ENCODE results near the gene YPEL4.
A peak's percentile ranks its signal among the peaks of the same experiment; 100 is the strongest.

The YPEL4 gene

DNA sequence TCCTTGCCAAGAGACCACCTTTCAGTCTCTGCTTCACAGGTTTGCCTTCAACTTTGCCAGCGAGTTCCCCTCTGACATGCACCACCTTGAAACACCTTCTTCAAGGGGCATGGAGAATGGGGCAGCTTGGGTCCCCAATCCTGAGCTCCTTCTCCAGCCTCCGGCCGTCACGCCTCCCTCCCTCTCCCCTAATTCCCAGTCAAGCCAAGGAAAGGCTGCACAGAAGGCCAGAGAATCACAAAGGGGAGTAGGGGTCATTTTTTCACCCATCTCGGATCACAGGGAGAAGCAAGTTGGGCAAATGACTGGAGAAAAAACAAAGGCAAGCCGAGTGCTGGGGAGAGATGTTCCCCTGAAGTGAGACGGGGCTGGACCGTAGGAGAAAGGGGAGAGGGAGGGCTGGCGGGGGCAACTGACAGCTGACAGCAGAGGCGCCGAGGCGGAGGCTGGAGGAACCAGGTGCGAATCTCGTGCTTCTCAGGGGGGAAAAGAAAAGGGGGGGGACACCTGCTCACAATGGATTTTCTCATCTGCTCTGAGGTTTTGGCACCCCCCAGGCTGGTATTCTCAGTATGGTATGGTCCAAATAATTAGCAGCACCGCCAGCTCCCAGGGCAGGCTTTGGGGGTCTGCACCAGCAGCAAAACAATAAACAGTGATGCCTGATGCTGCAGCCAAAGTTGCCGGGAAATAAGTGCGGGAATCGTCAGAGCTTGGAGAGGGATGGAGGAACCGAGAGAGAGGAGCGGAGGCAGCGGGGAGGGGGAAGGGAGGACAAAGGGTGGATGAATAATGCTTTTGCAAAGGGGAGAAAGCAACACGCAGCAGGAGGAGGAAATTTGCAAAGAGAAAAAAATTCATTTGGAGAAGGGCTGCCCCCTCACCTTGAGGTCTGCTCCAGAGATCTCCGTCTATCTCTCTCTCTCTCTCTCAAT, 644 bp downstream of the YPEL4 start:
- DNase-seq = peak; percentile 40

DNA sequence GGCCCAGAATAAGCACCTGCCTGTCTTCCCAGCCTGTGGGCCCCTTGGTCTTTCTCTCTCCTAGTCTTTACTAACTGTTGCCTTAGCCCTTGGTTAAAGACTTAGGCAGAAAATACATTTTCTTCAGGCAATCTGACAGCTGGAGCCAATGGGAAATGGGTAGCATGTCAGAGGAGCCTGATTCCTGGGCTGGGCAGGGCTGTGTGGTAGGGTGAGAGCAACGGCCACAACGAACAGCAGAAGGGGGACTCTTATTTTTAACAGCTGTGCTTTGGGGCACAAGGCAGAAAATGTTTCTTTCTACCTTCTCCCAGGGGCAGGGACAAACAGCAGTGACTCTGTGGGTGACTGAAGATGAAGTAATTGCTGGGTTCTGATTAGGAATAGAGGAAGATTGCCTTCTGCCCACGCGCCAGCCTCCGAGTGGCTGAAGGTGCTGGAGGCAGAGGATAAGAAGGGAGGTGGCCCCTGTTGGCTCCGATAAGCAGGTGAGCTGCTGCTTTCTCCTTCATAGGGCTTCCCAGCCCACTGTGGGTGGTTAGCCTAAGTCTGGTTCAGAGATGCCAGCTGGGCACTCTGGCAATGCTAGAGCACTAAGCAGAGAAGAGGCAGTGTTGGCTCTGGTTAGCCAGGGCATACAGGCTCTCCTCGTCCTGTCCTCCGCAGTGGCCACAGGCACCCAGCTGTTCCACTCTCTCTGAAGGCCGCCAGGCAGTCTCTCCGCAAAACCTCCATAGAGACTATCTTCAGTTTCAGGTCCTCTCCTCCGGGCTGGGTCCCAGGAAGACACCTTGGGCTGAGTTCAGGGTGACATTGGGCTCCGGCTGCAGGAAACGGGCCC, 1.5 kb downstream of the YPEL4 start:
- peak; percentile 80 for DNase-seq

DNA sequence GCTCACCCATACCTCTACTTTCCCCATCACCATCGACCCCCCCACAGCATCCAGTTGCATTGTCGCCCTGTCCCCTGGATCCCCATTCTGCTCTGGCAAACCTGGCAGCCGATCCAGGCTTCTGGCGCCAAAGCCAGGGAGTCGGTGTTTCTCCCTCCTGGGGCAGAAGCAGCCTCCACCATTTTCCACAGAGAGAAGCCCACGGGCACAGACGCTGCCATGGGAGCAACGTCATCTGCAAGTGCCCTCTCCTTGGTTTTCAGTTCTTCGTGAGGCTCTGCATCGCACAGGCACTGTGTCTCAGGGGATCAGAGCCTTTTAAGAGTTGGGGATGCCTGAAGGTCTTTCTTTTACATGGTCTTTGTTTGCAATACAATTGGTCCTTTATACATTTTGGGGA, 2.3 kb downstream of the YPEL4 start:
- no peak for DNase-seq

DNA sequence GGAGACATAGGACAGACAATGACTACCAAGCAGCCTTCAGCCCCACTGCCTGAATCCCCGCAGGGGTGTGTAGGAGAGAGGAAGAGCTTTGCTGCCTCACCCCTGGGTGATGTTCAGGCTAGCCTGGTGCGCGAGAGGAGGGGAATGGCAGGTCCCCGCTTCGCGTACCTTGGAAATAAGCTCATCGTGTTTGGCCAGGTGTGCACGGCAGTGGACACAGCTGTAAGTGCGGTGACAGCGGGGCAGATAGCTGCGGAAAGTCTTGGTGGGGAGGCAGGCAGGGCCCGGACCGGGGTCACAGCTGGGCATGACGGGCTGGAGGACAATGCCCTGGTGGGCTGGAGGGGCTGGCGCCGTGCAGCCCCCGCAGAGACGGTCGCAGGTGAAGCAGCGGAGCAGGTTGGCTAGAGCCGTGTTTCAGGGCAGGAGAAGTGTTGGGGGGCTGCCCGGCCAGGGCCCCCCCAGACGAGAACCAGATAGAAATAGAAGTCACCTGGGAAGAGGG, 2.9 kb downstream of the YPEL4 start:
- DNase-seq = no peak

DNA sequence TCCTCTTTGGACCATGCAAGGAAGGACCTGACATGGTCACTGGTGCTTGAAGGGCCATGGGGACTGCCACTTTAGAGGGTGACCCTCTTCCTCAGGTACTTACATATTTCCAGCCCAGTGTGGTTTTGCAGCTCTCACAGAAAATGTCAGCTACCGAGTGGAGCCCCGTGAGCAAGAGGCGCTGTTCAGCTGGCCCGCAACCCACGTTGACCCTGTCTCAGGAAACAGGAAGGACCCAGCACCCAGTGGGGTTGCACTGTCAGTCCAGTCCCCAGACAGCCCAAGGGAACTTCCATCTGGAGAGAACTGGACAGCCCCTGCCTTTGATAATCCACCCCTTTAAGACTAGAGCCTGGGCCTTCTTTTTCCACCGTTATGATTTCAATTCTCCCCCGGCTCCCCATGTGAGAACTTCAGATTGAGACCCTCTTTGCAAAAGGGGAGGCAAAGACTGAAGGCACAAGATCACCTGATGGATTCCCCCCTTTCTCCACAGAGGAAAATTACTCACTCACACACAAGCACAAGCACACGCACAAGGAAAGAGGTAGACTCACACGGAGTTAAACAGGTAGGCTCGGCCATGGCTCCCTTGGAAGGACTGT, 3.4 kb downstream of the YPEL4 start:
- DNase-seq = peak; percentile 73

DNA sequence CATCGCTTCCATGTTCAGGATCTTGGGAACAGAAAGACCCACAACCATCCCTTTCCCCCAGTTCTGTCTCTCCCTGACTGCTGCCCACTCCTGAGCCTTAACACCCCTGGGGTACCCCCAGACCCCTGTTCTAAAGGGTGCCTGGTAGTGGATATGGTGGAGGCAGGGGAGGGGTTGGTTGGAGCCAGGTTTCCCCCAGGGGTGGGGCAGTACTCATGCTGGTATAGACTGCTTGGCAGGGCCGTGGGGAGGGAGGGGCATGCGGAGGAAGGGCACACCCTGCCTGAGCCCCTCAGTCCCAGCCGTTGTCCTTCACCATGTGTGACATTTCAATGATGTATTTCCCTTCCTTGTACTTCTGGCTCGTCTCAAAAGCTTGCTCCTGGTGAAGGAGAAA, 4.0 kb downstream of the YPEL4 start:
- no peak for DNase-seq

DNA sequence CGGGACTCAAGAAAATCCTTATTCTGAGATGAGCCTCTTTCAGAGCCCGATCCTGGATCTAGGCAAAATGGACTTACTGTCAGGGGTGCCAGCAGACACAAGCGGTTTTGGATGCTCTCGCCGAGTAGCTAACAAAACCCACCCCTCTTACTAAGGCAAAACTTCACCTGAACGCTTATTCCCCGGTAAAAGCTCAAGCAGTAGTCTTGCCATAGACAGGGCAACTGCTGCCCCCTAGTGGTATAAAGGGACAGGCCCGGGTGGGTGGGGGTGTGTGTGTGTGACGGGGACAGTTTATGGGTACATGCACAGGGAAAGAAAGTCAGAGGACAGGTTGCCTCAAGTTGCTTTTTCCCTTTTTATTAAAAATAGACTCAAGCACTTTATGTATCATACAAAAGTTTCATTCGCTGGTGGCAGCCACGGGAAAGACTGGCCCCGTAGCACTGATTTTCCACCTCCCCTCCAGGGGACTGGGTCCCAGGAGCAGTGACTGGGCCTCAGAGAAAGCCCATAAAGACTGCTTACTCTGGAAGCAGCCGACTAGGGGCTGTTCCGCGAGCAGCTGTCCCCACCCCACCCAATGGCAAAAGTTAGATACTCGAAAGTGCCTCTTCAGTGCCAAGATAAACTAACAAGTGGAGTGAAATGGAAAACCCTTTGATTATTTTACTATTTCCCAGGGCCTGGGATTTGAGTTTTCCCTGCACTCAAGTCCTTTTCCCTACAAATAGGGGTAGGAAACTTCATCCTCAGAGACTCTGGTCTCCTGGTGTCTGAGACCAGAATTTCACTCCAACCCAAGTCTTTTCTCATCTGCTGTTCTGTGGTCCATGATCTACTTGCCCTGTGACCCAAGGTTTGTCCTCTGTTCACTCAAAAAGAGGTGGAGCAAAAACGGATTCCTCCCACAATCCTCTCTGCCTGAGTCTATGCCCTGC, 4.7 kb downstream of the YPEL4 start:
- DNase-seq = peak; percentile 74

DNA sequence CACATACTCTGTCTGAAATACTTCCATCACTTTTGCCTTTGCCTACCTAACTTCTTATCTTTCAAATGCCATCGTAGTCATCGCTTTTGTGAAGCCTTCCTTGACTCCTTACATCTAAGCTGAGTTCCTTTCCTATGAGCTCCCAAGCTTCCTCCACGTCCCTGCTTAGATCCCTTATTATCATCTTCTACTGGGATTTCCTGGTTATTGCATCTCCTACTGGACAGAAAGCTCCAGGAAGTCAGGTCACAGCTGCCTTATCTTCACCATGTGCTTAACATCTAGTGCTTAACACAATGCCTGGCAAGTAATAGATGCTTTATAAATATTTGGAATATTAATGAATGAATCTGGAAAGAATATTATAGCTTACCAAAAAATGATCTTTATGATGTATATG, 5.9 kb downstream of the YPEL4 start:
- DNase-seq = no peak

DNA sequence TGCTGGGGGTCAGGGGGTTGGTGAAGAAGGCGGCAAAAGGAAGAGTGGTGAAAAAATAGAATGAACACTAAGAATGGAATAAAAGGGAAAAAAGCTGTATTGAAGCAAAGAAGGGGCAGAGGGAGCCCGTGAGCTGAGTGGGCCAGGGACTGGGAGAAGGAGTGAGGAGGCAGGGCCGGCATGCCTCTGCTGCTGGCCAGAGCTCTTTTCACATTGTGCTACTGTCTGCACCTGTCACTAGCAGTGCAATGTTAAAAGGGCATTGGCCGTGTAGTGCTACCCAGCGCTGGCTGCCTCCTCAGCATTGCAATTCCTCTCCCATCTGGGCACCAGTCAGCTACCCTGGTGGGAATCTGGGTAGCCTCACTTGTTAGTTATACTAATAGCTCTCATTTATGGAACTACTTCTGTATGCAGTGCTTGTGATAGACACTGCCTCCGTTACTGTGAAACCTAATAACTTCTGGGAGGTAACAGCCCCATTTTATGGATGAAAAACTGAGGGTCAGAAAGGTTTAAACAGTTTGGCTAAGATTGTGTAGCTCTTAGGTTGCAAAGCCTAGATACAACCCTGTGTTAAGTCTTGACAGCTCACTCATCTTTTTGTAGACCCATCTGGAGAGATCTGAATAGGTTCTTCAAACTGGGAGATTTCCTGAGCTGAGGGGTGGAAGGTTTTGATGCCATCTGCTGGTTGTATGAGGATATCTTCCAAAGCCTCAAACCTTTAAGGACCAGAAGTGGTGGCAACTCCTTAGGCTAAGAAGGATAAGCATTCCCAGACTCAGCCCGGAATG, 8.5 kb downstream of the YPEL4 start:
- peak; percentile 72 for DNase-seq

DNA sequence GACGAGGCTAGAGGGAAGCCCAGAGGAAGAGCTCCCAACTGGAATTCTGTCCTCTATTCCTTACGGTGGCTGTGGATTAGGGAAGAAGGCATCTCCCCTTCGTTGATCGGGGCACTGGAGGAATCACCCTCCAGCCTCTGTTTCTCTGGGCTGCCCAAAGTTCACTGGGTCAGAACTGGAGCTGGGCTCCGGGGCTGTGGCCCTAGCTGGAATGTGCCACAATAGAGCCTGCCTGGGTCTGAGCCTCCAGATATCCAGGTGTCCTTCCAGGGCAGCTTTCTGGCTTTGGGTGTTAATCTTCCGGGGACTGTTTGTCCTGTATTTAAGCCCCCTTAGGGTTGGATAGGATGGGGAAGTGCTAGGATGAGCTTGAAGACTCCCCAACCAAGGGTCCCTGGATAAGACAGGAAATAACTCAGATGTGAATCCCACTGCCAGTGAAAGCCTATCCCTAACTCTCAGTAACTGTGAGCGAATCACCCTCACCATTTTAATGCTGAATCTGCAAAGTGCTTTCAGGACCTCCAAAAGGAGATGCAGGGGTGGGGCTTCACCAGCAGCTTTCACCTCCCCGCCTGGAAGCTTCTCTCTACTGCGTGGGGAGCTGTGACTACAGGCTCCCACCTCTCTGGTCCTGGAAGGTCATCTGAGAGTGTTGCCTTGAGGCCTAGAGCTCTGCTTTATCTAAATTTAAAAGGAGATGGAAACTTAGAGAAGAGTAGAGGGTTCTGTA, 9.5 kb downstream of the YPEL4 start:
- no peak for DNase-seq

DNA sequence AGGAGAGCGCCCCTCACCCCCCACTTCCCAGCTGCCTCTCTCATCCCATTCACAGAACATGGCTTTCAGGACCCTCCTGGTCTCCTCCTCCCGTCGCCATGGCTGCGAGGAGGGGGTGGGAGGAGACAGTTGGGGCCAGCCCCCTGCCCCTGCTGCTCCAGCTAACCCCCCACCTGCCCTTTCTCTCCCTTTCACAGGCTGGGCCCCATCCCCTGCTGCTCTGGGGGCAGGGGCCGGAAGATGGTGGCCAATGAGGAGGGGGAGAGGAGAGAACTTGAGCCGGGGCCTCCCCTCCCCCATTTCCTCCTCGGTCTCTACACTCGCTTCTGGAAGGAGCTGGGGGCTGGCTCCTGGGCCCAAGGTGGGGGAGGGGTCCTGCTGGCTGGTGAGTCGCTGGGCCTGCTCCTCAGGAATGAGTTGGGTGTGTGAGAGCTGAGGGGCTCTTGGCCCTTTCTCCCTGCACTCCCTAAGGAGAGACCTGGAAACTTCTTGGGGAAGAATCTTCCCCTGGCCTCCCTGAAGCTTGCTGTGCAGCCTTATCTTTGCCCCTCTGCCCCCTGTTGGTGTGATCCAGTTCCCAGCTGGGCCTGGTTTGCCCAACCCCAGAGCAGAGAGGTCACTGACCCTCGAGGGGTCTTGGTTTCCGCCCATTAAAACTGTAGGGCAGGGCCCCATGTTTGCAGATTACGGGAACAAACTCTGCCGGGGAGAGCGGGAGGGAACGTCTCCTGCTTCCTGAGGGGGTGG, 10.2 kb downstream of the YPEL4 start:
- no peak for DNase-seq

DNA sequence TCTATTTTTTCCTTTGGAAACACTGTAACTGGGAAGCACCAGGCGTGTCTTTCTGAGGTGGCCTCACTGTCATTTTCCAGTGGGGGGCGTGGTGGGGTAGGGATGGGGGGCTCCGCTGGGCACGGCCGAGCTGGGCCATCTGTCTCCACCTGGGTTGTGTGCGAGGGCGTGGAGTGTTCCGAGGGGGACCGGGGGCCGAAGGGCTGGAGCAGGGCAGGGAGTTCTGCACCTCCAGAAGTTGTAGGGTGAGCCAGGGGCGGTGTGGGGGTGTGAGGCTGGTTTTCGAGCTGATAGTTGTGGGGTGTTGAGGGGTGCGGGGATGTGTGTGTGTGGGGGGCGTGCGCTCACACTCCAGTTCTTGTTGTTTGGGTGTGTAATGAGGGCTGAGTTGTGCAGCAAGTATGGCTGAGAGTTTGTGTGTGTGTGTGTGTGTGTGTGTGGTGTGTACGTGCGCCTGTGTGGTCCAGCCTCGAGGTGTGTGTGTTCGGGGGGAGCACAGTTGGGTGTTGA, 10.8 kb downstream of the YPEL4 start:
- no peak for DNase-seq

DNA sequence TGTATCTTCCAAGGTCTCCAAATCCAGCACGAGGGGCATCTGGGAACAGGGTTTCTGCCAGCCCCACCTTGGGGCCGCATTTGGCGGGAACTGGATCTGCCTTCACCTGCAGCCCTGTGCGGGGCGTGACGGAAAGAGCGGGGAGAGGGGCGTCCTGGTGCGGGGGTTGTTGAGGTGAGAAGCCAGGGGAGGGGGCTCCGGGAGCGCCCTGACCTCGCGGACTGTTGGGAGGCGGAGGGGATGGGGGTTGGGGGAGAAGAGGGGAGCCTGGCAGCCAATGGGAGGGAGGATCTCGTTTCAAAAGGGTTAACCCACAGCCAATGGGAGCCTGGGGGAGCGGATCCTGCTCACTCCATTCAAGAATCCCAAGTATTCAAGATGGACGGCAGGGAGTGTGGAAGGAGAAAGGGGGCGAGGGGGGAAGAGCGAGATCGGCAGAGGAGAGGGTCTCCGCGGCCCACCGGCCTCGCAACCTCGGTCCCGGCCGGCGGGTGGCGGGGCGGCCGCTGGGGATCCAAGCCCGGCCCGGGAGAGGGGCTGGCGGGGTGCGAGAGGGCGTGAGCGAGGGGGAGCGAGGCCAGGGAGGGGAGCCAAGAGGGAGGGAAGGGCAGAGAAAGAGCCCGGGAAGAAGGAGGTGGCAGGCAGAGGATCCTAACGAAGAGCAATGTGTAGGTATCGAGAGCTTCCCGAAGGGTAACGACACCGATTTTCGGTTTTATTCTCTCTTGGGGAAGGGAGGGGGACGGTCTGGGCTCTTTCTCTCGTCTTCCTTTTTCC, 11.5 kb downstream of the YPEL4 start:
- DNase-seq = peak; percentile 27

DNA sequence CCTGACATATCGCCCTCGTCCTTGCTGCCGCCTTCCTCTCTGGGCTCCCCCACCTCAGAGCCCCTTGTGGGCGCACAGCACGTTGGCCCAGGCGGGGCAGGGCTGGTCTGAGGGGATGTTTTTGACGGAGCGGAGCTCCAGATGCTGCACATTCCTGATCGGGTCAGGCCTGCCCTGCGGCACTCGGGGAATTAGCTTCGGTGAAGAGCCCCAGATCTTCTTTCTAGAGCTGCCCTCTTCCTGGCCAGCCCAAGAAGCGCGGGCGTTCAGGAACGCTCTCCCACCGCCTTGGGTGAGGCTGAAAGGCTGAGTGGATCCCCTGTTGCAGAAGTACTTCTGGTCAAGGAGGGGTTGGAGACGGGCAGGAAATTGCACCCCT, 12.1 kb downstream of the YPEL4 start:
- DNase-seq = no peak

DNA sequence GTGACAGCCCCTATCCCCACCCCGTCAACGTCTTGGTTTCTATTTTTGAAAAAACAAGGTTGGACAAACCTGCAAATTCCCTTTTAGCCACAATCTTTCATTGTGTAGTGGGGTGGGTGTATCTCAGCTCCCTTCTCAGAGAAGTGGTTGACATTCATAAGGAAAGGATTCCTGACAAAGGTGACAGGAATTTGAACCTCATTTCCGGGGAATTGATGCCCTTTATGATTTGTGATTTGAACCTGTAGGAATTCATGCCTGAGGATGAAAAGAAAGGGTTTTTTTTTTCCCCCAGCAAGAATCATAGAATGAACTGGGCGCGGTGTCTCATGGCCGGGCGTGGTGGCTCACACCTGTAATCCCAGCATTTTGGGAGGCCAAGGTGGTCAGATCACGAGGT, 14.5 kb downstream of the YPEL4 start:
- no peak for DNase-seq

DNA sequence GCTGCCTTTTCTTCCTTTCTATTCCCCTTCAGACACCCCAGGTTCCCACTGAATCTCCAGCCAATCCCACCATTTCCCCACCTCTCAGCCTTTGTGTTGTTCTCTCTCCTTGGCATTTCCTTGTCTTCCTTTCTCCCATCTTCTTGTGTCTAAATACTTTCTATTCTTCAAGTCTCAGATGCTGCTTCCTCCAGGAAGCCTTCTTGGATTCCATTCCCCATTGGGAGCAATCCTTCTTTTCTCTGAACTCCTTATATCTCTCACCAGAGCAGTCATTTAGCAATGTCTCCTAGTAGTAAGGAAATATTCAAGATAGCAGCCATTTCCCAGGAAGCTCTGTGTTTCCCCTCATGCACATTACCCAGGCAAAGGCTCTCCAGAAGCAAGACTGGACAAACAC, 15.4 kb downstream of the YPEL4 start:
- DNase-seq = no peak

DNA sequence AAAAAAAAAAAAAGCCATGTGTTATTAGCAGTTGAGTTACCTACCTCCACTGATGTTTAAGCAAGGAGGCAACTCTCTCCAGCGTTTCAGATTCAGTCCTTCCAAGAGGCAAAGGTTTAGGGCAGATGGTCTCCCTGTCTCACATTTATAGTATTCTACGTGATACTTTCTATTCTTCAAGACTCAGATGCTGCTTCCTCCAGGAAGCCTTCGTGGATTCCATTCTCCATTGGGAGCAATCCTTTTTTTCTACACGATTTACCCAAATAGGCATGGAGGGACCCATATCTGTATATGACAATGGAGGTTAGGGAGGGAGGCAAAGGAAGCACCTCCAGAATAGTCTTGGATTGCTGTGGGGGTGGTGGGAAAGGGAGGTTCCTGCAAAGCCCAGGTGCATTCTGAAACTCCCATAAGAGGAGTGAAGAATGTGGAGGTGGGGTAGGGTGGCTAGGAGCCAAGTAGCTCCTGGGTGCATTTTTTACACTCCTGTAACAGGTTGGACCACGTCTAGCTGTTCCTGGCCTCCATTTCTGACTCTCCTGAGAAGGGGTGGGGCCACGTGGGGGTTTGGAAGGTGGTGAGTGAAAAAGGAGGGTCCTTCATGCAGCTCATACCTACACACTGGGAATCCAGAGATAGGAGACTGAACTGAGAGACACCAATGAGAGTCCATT, 16.2 kb downstream of the YPEL4 start:
- DNase-seq = no peak

DNA sequence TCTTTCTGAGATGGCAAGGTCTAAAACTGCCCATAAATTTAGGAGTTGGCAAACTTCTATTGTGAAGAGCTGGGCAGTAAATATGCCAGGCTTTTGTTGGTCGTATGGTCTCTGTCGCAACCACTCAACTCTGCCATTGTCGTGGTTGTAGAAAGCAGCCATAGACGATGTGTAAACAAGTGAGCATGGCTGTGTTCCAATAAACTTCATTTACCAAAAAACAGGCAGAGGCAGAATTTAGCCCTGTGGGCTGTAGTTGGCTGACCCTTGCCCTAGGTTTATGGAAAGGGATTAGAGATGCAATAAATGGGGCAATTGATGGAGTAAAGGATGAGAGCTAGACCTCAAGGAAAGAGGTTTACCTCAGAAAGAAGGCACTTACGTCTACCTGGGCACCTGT, 17.6 kb downstream of the YPEL4 start:
- DNase-seq = no peak

Measured in inflammatory macrophage treated with lipopolysaccharide for 4 hours (primary cell).